ENCODE measurements around the gene DUS3L. TPM values are rescaled to one million over a fixed set of nuclear protein-coding genes. Genes with fewer than 3 reads are reported as not detected.

Gene DUS3L
- total RNA-seq, 1 experiment from 2014 or later, result 54.1 TPM

DNA sequence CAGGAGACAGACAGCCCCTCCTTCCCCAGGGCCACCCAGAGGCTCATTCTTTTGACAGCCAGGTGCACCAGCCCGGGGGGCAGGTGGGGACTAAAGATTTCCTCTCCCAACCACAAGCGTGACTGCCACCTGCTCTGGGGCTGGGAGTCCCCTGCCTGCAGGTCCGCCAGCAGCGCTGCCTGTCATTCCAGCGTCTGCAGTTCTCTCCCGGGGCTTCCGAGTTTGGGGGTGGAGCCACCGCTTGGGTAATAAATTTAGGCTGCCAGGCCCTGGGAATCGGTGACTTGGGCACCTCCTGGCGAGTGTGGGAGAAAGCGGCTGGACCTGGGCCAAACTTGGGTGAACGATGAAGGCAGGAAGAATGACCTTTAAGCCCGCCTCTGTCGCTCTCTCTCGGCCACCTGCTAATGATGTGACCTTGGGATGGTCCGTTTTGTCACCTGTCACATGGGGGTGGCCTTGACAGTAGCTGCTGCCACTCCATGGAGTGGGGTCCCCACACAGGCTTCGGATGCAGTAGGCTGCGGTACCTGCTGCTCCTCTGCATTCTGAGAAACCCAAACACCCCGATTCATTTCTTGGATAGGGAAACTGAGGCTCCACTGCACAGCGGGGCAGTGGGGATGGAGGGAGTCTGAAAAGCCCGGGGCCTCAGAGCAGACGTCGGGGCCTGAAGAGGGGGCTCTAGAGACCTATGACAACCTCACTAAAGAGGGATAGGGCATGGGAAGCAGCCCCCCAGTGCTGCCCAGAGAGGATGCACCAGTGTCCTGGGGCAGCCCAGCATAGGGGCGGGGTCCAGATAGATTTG, 35.8 kb upstream of the DUS3L start:
- peak; percentile 57 for DNase-seq
- Histone ChIP-seq H3K4me3 (no peak overlapping the region; the same call in 1 of the 2 replicates), H3K27me3 (no peaks in the 10 kb centered on the region), H3K9me3 (no peaks in the 10 kb centered on the region), H3K36me3 (no peaks in the 10 kb centered on the region)

DNA sequence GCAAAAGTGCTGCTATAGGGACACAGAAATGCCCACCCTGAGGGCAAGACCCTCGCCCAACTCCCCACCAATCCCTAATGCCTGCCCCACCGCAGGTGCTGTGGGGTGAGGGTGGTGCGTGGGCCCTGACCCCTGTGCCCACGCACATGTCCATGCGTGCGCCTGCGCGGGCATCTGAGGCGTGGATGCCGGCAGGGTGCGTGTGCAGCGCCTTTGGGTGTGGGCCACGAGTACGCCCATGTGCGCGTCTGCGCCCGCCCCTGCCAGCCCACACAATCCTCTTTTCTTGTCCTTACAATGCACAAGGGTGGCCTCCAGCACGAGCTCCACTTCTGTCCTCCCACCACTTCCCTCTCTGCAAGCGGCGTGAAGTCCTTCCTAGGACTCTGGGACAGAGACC, 34.2 kb upstream of the DUS3L start:
- no peak for DNase-seq
- no peak overlapping the region for H3K4me3 ChIP-seq
- no peaks in the 10 kb centered on the region for H3K36me3 ChIP-seq
- no peaks in the 10 kb centered on the region for H3K9me3 ChIP-seq
- H3K27me3 ChIP-seq, result no peaks in the 10 kb centered on the region

DNA sequence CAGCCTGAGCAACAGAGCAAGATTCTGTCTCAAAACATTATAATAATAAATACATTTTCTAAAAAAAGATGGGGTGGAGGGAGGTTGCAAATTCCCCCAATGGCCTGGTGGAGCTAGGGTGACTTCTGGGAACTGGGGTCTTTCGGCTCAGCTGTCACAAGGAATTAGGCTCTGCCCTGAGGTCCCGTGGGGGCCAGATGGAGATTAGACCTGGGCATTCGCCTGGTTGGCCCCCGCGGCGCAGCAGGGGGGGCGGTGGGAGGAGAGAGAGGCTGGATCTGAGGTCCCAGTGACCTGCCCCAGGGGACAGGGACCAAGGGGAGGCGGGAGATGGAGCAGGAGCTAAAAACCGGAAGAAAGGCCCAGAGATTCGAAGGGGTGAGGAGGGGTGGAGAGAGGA, 33.8 kb upstream of the DUS3L start:
- no peaks in the 10 kb centered on the region for H3K9me3 ChIP-seq
- no peak overlapping the region for H3K4me3 ChIP-seq
- no peaks in the 10 kb centered on the region for H3K27me3 ChIP-seq
- no peak for DNase-seq
- no peaks in the 10 kb centered on the region for H3K36me3 ChIP-seq

DNA sequence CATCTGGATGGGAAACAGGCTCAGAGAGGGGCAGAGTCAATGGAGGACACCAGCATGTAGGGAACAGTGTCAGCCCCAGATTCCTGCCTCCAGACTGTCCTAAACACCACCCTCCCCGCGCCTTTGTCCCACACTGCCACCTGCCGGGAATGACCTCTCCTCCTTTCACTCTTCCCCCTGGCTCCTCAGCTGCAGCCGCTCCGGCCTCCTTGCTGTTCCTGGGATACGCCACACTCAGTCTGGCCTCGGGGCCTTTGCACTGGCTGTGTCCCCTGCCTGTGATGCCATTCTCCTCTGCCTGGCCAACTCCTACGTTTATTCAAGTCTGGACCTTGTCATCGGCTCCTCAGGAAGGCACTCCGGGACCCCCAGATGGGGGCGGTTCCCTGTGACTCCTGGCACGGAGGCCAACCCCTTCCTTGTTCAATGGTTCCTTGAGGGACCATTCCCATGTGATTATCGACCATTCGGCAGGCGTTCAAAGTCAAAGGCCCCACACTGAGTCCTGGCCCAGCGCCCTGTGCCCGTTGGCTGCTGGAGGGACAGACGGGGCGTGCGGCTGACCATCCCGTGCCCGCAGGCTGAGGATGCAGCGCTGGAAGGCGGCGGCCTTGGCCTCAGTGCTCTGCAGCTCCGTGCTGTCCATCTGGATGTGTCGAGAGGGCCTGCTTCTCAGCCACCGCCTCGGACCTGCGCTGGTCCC, 32.8 kb upstream of the DUS3L start:
- Histone ChIP-seq H3K4me3 (no peak overlapping the region), H3K9me3 (no peaks in the 10 kb centered on the region), H3K36me3 (no peaks in the 10 kb centered on the region), H3K27me3 (no peaks in the 10 kb centered on the region)
- DNase-seq, result peak; percentile 36

DNA sequence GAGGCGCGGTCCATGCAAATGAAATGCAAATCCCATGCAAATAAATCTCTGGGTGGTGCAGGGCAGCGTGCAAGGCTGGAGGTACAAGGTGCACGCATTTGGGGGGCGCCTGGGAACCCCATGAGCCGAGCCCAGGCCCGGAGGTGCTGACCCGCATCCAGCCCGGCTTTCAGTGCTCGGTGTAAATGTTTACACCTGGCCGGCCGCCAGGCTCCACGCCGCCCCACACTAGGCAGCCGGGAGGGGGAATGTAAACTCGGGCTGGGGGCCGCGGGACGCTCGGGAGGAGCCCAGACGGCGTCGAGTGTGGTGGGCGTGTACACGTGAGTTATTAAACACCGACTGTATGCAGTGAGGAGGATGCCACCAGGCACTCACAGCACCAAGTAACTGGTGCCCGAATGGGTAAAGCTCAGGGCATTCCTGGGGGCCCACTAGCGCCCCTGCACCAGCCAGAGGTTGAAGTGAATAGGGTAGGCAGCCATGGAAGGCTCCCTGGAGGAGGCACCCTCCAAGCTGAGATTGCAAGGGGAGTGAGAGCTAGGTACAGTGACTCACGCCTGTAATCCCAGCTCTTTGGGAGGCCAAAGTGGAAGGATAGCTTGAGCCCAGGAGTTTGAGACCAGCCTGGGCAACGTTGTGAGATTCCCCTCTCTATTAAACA, 31.4 kb upstream of the DUS3L start:
- H3K36me3 ChIP-seq, result no peaks in the 10 kb centered on the region
- no peaks in the 10 kb centered on the region for H3K9me3 ChIP-seq
- no peak overlapping the region for H3K4me3 ChIP-seq
- no peak for DNase-seq
- H3K27me3 ChIP-seq, result no peaks in the 10 kb centered on the region

DNA sequence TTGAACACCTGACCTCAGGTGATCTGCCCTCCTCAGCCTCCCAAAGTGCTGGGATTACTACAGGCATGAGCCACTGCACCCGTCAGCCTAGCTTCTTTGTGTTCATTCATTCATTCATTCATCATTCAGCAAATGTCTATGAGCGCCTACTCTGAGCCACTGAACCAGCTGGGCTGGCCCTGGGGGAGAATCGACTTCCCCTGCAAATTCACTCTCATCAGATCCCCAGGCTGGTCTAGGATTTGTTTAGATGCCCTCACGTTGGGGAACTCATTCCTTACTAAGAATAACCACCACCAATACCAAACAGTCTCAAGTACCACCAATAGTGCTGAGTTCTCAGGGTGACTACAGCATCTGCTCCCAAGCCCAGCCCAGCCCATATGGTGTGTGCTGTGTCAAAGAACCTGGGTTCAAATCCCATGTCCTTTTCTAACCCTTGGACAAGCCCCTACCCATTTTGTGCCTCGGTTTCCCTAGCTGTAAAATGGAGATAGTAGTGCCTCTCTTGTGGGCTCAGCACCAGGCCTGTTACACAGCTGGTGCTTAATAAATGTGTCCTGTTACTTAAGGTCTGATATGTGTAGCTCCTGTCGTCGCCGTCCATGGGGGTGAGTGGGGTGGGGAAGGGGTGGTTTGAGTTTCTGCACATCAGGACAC, 30.7 kb upstream of the DUS3L start:
- Histone ChIP-seq H3K36me3 (no peaks in the 10 kb centered on the region), H3K4me3 (no peak overlapping the region), H3K9me3 (no peaks in the 10 kb centered on the region), H3K27me3 (no peaks in the 10 kb centered on the region)
- DNase-seq, result no peak

DNA sequence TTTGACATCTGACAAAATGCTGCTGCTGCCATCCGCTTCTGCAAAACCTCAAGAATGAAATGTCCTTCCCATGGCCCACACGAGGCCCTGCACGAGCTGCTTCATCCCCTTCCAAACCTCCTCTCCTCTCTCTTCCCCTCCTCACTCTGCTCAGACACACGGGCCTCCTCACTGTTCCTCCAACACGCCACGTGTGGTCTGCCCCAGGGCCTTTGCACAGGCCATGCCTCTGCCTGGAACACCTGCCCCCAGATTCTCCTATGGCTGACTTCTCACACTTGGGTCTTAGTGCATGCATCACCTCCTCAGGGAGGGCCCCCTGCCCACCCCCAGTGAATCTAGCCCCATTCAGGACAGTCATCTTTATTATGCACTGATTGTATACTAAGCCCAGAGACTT, 29.8 kb upstream of the DUS3L start:
- H3K27me3 ChIP-seq, result no peaks in the 10 kb centered on the region
- H3K36me3 ChIP-seq, result no peaks in the 10 kb centered on the region
- DNase-seq, result no peak
- no peaks in the 10 kb centered on the region for H3K9me3 ChIP-seq
- no peak overlapping the region for H3K4me3 ChIP-seq

DNA sequence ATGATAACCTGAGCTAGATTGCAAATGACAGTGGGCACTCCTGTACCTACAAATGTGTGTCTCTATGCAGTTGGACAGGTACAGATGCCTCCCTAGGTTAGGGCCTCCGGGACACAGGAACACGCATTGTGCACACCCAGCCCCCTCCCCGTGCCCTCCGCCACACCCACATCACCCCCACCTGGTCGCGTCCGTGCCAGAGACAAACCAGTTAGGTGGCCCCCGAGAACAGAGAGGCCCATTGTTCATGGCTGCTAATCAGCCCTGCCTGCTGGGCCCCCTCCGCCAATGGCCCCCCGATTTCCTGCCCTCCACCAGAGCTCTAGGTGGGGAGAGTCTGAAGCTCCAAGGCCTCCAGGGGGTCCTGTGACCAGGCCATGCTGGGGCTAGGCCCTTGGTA, 27.6 kb upstream of the DUS3L start:
- H3K36me3 ChIP-seq, result no peaks in the 10 kb centered on the region
- H3K4me3 ChIP-seq, result no peak overlapping the region
- H3K9me3 ChIP-seq, result no peaks in the 10 kb centered on the region
- no peak for DNase-seq
- H3K27me3 ChIP-seq, result no peaks in the 10 kb centered on the region

DNA sequence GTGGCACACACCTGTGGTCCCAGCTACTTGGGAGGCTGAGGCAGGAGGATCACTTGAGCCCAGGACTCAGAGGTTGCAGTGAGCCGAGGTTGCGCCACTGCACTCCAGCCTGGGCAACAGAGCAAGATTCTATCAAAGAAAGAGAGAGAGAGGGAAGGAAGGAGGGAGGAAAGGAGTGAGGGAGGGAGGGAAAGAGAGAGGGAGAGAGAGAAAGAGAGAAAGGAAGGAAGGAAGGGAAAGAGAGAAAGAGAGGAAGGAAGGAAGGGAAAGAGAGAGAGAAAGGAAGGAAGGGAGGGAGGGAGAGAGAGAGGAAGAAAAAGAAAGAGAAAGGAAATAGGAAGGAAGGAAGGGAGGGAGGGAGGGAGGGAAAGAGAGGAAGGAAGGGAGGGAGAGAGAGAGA, 26.3 kb upstream of the DUS3L start:
- no peaks in the 10 kb centered on the region for H3K36me3 ChIP-seq
- no peak for DNase-seq
- H3K27me3 ChIP-seq, result no peaks in the 10 kb centered on the region
- no peak overlapping the region for H3K4me3 ChIP-seq
- no peaks in the 10 kb centered on the region for H3K9me3 ChIP-seq

DNA sequence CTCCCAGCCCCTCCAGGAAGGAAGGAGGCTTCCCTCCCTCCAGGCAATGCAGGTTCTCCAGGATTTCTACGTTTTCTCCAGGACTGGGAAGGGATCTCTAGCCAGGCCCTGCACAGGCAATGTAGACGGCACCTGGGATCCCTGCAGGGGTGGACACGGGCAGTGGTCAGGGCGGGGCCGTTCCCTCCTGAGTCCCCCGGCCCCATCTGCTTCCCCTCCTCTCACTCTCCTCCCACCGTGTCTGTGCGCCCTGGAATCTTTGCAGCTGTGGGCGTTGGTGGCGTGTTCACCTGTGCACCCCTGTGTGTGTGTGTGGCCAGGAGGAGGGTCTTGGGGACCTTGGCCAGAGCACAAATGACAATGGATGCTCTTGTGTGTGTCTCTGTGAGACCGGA, 23.9 kb upstream of the DUS3L start:
- Histone ChIP-seq H3K4me3 (no peak overlapping the region), H3K27me3 (no peaks in the 10 kb centered on the region), H3K9me3 (no peaks in the 10 kb centered on the region), H3K36me3 (no peaks in the 10 kb centered on the region)
- no peak for DNase-seq

DNA sequence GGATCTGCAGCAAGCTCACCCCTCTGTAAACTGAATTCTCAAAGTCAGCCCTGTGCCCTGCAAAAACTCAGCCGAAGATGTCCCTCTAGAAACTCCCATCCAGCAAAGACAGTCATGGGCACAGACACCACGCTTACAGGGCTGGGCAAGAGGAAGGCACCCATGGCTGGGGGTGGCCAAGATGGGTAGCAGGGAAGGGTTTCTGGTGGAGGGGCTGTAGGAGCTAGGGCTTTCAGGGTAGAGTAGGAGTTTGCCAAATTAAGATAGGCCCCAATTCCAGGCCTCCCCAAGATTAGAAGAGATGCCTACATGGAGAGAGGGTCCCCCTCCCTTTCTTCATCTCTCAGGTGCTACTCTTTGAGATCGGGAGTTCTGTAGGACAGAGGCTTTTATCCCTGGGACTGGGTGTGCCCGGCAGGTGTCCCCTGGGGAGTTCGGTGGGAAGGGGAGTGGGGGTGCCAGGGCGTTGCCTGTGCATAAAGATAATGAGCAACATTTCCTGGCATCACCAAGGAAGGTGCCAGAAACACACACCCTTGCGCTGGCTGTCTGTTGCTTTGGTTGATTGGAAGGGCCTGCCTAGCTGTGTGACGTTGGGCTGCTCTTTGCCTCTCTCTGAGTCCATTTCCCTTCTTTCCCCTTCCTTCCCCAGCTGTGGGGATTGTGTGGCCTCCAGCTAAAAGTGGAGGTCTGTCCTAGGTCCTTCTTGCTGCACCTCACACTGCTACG, 23.3 kb upstream of the DUS3L start:
- no peak for DNase-seq
- Histone ChIP-seq H3K9me3 (no peaks in the 10 kb centered on the region), H3K4me3 (no peak overlapping the region), H3K27me3 (no peaks in the 10 kb centered on the region), H3K36me3 (no peaks in the 10 kb centered on the region)

DNA sequence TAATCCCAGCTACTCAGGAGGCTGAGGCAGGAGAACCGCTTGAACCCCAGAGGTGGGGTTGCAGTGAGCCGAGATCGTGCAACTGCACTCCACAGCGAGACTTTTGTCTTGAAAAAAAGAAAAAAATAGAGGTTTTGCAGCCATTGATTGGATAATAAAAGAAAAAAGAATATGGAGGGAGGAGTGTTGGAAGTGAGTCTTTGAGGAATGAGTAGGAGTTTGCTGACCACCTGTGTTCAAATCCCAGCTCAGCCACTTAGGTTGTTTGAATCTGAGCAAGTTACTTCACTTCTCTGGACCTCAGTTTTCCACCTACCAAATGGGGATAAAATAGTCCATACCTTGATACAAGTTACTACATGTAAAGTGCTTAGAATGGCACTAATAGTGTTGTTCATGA, 20.2 kb upstream of the DUS3L start:
- H3K4me3 ChIP-seq, result no peak overlapping the region
- DNase-seq, result no peak
- no peaks in the 10 kb centered on the region for H3K9me3 ChIP-seq
- no peaks in the 10 kb centered on the region; the same call in 1 of the 2 replicates for H3K27me3 ChIP-seq
- no peaks in the 10 kb centered on the region for H3K36me3 ChIP-seq

DNA sequence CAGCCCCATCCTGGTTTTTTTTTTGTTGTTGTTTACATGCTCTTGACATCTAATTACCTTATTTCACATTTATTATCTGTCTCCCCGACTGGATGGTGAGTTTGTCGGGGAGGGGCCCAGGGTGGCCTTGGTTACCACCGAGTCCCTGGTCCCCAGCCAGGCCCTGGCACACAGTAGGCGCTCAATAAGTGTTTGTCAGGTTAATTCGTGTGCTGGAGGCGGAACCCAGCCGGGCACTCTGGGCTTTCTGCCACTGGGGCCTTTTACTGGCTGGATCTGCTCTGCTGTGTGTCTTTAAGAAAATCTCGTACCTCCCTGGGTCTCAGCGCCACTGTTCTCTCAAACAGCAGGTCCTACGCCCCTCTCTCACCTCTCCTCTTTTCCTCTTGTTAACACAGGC, 18.5 kb upstream of the DUS3L start:
- no peak for DNase-seq
- no peaks in the 10 kb centered on the region for H3K9me3 ChIP-seq
- peaks cover 6% of the 10 kb centered on the region; the same call in 1 of the 2 replicates for H3K27me3 ChIP-seq
- no peak overlapping the region for H3K4me3 ChIP-seq
- no peaks in the 10 kb centered on the region for H3K36me3 ChIP-seq

DNA sequence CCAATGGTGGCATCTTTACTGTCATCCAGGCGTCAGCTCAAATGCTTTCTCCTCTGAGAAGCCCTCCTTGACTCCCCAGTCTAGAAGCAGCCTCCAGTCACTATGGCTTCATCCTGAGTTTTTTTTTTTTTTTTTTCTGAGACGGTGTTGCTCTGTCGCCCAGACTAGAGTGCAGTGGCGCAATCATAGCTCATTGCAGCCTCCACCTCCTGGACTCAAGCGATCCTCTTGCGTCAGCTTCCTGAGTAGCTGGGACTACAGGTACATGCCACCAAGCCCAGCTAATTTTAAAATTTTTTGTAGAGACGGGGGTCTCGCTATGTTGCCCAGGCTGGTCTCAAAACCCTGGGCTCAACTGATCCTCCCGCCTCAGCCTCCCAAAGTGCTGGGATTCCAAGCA, 18.1 kb upstream of the DUS3L start:
- H3K9me3 ChIP-seq, result no peaks in the 10 kb centered on the region
- no peaks in the 10 kb centered on the region for H3K36me3 ChIP-seq
- no peak for DNase-seq
- H3K27me3 ChIP-seq, result peaks cover 10% of the 10 kb centered on the region; the same call in 1 of the 2 replicates
- H3K4me3 ChIP-seq, result no peak overlapping the region

DNA sequence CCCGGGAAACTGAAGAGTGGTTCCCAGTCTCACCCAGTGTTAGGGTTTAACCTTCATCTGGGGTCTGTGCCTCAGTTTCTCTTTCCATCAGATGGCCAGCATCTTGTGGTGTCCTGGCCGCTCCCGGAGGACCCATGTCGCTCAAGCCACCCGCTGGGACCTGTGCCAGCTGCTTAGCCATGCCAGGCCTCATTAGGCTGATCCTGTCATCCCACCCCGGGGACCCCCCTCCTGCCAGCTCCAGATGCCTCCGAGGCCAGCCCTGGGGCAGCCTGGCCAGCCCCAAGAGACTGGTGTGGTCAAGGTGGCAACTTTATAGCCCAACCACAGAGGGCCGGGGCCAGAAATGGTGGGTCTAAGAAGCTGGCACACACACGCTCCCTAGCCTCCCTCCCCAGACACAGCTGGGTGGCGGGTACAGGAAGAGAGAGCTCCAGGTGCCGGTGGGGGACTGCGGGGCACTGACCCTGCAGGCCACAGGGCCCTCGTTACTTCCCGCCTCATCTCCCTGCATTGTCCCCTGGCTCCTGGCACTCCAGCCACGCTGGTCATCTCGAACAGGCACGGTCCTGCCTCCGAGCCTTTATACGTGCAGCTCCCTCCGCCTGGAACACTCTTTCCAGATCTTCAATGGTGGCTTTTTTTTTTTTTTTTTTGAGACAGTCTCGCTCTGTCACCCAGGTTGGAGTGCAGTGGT, 17.3 kb upstream of the DUS3L start:
- Histone ChIP-seq H3K27me3 (peaks cover 10% of the 10 kb centered on the region; the same call in 1 of the 2 replicates), H3K4me3 (no peak overlapping the region), H3K9me3 (no peaks in the 10 kb centered on the region), H3K36me3 (no peaks in the 10 kb centered on the region)
- DNase-seq, result no peak

DNA sequence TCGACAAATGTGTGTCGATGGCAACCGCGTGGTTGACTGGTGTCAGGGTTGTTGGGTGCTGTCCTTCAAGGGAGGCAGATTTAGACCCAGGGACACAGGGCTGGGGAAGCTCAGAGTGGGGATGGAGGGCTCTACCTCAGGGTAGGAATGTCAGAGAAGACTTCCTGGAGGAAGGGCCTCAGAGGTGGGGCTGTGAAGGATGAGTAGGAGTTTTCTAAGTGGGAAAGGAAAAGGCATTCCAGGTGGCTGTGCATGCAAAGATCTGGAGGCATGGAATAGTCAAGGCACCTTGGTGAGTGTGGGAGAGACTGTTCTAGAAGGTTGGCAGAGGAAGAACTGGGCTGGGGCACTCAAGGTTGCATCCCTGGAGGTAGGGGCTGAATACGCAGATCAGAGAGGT, 15.9 kb upstream of the DUS3L start:
- Histone ChIP-seq H3K36me3 (no peaks in the 10 kb centered on the region), H3K4me3 (no peak overlapping the region), H3K9me3 (no peaks in the 10 kb centered on the region), H3K27me3 (peaks cover 10% of the 10 kb centered on the region; the same call in 1 of the 2 replicates)
- no peak for DNase-seq
